ENCODE data around the gene ARL2BP. TPM values are rescaled to one million over a fixed set of nuclear protein-coding genes. Genes with fewer than 3 reads are reported as not detected.

Gene ARL2BP
- total and polyA plus RNA-seq, 2 of the 13 experiments (the other 11 are each of a cell fraction or from before 2014, with no cell fraction given): 64.3 to 67.6 TPM

- peak; percentile 83 for TF ChIP-seq HOMEZ (CRISPR knock-in tag; IDR thresholded peaks at IDR 0.05; ENCODE audit: low read depth)
- TF ChIP-seq DZIP1 (CRISPR knock-in tag; IDR thresholded peaks at IDR 0.05): peak; percentile 66; the same call in 1 of the 2 replicates
- TF ChIP-seq HMGA1 (CRISPR knock-in tag; conservative IDR thresholded peaks at IDR 0.05): no peak
- peak in 1 of 2 experiments; percentile 34; a peak in 1 of 4 replicates for TF ChIP-seq MAFK (conservative IDR thresholded peaks at IDR 0.05 in 1 of 2, IDR thresholded peaks at IDR 0.05 in 1 of 2; ENCODE audit: low read length in 2 of 2)
- TF ChIP-seq ADNP (CRISPR knock-in tag; IDR thresholded peaks at IDR 0.05): no peak; the same call in 1 of the 2 replicates
- peak; percentile 96 for TF ChIP-seq ARID5B (CRISPR knock-in tag; IDR thresholded peaks at IDR 0.05)
- TF ChIP-seq ZBTB37 (CRISPR knock-in tag; IDR thresholded peaks at IDR 0.05): peak; percentile 92
- TF ChIP-seq ZNF431 (CRISPR knock-in tag; IDR thresholded peaks at IDR 0.05; ENCODE audit: borderline replicate concordance, low read depth): peak; percentile 77; the same call in 1 of the 2 replicates
- no peak; the same call in 1 of the 2 replicates for TF ChIP-seq SMAD3 (CRISPR knock-in tag; IDR thresholded peaks at IDR 0.05)
- TF ChIP-seq GABPB1 (CRISPR knock-in tag; IDR thresholded peaks at IDR 0.05): peak; percentile 59
- peak; percentile 58 for TF ChIP-seq NFYC (CRISPR knock-in tag; IDR thresholded peaks at IDR 0.05)
Observed at GRCh38 chr16:57279780-57280638, 35.0 kb downstream of the ARL2BP start (continued).
